ENCODE results near the gene BRICD5. TPM values are rescaled to one million over a fixed set of nuclear protein-coding genes. Genes with fewer than 3 reads are reported as not detected.

Gene BRICD5
- total RNA-seq, 1 experiment from 2014 or later, result 17.1 TPM

DNA sequence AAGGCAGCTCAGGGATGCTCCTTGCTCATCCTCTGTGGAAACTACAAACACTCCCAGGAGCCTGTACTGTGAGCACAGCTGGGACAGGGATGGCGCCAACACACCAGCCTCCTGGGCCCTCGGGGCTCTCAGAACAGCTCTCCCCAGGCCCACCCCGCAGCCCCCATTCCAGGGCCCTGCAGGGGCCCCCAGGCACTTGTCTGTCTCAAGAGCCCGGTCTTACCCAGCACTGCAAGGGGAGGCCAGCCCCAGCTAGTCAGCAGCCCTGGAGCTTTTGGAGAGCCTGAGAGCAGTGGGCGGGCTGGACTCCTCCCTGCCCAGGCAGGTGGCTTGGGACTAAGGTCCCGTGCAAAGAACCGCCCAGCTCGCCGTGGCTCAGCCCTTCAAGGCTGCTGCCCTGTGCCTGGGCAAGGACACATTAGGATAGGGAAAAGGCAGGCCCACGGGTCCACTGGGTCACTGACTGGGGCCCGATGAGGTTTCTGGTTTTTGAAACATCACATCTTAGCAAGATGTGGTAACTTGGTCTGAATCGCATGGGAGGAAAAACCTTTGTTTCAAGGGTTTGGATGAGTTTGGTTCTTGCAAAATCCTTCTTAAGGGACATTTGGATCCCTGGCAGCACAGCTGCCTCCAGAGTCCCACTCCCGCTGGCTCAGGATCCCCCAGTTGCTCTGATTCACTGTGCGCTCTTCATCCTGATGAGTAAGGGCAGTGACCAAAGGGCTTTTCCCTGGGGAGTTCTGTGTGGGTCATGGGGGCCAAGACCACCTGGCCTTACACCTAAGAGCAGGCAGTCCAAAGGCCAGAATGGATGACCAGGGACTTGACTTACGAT is 28.4 kb upstream of the BRICD5 start:
- Histone ChIP-seq H3K79me2 (ENCODE audit: low read depth) (no peaks in the 10 kb centered on the region), H2AFZ (no peak overlapping the region), H3K27ac (no peak overlapping the region), H3K9me2 (ENCODE audit: insufficient read depth) (no peaks in the 10 kb centered on the region), H3K4me2 (no peak overlapping the region), H3K4me1 (replicated peaks; ENCODE audit: insufficient read depth) (no peaks in the 10 kb centered on the region), H4K20me1 (ENCODE audit: insufficient read depth) (peaks cover 27% of the 10 kb centered on the region), H3K36me3 (ENCODE audit: low read depth) (no peaks in the 10 kb centered on the region; the same call in none of the 2 replicates), H3F3A (ENCODE audit: insufficient read depth, low read depth) (peaks cover 35% of the 10 kb centered on the region), H3K4me3 (no peak overlapping the region), H3K27me3 (ENCODE audit: insufficient read depth, low read depth) (no peaks in the 10 kb centered on the region), H3K9me3 (ENCODE audit: insufficient read depth, low read depth) (no peaks in the 10 kb centered on the region)
- POLR2A ChIA-PET (ENCODE audit: unreplicated experiment), result interaction anchor here (0.6 kb wide), 1 partner anchor 54 kb away, joined by 5 read pairs; no protein-coding TSS in a partner anchor
- BruUV-seq (replicated peaks), result no TSS peak
- CTCF ChIA-PET, result no interaction called here
- TF ChIP-seq EZH2 (IDR thresholded peaks at IDR 0.05; ENCODE audit: low read depth) (no peak), CTCF (conservative IDR thresholded peaks at IDR 0.05) (no peak)
- intact Hi-C loops (cut with micrococcal nuclease; ENCODE audit: unreplicated experiment), result no loop called here
- no peak for DNase-seq

- intact Hi-C loops (cut with micrococcal nuclease; ENCODE audit: unreplicated experiment), result no loop called here
- CTCF ChIA-PET, result no interaction called here
Observed at GRCh38 chr16:2238150-2238837, 27.6 kb upstream of the BRICD5 start.

More at GRCh38 chr16:2238150-2238837, 27.6 kb upstream of the BRICD5 start:
- TF ChIP-seq EZH2 (IDR thresholded peaks at IDR 0.05; ENCODE audit: low read depth) (no peak), CTCF (conservative IDR thresholded peaks at IDR 0.05) (no peak)
- Histone ChIP-seq H3K36me3 (ENCODE audit: low read depth) (no peaks in the 10 kb centered on the region; the same call in none of the 2 replicates), H4K20me1 (ENCODE audit: insufficient read depth) (peaks cover 20% of the 10 kb centered on the region), H3K79me2 (ENCODE audit: low read depth) (no peaks in the 10 kb centered on the region), H3K27me3 (ENCODE audit: insufficient read depth, low read depth) (no peaks in the 10 kb centered on the region), H3K27ac (no peak overlapping the region), H3K4me3 (no peak overlapping the region), H2AFZ (no peak overlapping the region), H3K9me3 (ENCODE audit: insufficient read depth, low read depth) (no peaks in the 10 kb centered on the region), H3F3A (ENCODE audit: insufficient read depth, low read depth) (peaks cover 35% of the 10 kb centered on the region), H3K4me1 (replicated peaks; ENCODE audit: insufficient read depth) (no peaks in the 10 kb centered on the region), H3K4me2 (no peak overlapping the region), H3K9me2 (ENCODE audit: insufficient read depth) (no peaks in the 10 kb centered on the region)
- no TSS peak for BruUV-seq (replicated peaks)
- POLR2A ChIA-PET (ENCODE audit: unreplicated experiment), result interaction anchor here (0.6 kb wide), 1 partner anchor 53 kb away, joined by 5 read pairs; no protein-coding TSS in a partner anchor
- no peak for DNase-seq

Data from PC-9 (cell line).